HG03135 (cell line): Measurements from ENCODE around the gene PVALB.
"Not testable (repeated sequence)": the region's sequence is repeated elsewhere in the genome, so short reads cannot be mapped to it uniquely, and the experiment has no call there.

Source experiments
- ATAC-seq: cut with Tn5 transposase; IDR thresholded peaks from one replicate; pipeline ENCODE4 v1.9.1; 2021; ENCODE audit warnings: mild to moderate bottlenecking, moderate library complexity; ENCODE audit not compliant: unreplicated experiment

PVALB gene

DNA sequence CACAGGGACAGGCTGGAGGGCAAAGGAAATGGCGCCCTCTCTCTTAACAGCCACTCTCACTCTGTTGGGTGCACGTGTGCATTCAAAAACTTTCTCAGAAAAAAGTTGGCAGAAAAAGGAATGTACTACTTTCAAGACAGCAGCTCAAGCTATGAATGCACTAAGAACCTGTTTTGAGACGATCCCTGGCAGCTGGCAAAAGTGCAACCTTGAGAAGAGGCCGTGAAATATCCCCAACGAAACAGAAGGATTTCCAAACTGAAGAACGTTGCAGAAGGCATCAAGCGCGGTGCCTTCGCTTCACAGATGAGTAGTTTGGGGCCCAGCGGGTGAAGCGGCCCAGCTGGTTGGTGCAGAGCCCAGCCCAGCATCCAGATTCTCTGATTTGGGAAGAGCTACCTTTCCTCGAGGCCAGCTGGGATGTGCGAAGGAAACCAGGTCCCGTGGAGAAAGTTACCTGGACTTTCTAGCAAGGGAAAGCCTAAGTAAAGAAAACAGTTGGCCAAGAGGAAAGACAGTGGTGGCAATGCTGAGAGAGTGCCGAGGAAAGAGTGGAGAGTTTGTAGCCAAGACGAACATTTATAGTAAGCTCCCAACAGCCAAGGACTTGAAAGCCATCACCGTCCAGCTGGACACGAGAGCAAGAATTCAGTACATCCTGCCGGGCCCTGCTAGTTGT is 57.2 kb downstream of the PVALB start:
- ATAC-seq: no peak

DNA sequence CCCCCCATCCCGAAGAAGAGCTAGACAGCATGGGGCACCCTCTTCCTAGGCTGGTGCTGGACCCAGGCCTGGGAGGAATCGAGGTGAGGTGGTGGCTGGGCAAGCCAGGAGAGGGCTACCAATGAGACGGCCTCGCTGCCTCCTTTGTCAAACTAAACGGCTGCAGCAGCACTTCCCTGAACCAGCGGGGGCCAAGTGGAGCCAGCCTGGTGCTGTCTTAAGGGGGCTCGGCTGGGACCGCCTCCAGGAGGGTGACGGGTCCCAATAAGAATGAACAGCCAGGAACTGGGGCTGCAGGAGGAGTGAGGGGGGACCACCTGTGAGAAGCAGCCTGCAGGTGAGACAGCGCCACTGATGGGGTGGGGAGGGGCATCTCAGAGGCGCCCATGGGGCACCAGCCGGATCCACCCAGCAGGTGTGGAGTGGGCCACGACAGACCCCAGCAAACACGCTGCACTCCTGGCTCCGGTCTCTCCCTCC is 58.0 kb downstream of the PVALB start:
- no peak for ATAC-seq

GRCh38 chr22:36757668-36758211 is 59.1 kb downstream of the PVALB start:
- no peak for ATAC-seq

GRCh38 chr22:36756746-36757655 is 59.8 kb downstream of the PVALB start:
- no peak for ATAC-seq

DNA sequence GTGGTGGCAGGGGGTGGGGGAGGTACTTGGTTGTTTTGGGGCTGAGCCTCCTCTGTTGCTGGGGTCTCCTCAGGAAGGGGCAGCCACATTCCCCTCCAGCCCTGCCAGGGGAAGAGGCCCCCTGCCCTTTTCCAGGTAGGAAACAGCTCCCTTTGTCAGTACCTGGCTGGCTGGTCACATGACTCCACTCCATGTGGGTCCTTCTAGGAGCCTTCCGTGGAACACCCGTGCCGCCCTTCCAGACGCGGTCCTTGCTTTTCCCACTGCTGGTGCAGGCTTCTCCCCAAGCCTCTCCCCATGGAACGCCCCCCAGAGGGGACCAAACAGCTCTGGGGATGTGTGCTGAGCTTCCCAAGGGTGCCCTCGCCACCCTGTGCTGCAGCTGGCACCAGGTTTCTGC is 60.8 kb downstream of the PVALB start:
- no peak for ATAC-seq

DNA sequence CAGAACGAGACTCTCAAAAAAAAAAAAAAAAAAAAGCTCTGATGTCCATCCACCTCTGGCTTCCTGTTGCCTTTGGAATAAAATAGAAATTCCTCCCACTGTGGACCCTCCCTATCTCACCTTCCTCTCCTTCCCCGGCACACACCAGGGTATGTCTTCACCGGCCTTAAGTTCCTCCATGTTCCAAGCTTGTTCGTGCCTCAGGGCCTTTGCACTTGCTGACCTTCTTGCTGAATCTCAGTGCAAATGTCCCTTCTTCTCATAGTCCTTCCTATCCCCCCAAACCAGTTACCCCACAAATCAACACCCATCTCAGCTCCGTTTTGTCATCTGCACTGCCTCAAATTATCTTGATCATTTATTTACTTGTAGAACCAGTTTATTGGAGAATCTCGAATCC is 61.5 kb downstream of the PVALB start:
- no peak for ATAC-seq

- ATAC-seq: not testable (repeated sequence)
Measured at GRCh38 chr22:36754881-36755280, 62.0 kb downstream of the PVALB start.

DNA sequence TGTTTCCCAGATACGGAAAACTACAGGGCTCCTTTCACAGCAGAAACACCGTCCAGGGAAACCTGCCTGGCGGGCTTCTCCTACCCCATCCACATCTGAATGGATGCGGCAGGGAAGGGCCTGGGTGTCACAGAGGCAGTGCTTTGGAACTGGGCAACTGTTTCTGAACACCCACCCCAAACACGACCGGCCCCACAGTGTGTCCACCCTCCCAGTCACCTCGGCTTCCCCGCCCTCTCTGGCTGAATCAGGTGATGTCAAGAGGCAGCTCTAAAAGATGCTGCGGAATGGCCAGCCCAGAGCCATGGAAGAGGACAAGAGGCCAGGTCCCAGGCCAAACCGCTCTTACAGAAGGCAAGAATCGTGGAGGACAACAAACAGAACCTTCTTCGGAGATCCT is 62.9 kb downstream of the PVALB start:
- no peak for ATAC-seq

- no peak for ATAC-seq
Measured at GRCh38 chr22:36753120-36753802, 63.6 kb downstream of the PVALB start.
